ENCODE data around the gene ANTXR2. TPM values are rescaled to one million over a fixed set of nuclear protein-coding genes. Genes with fewer than 3 reads are reported as not detected.

ANTXR2 gene
- total and polyA plus RNA-seq, 9 of the 15 experiments (the other 6 are each of a cell fraction or from before 2014, with no cell fraction given): 10.1 to 83.8 (median 60.3) TPM

- no peak for TF ChIP-seq ZNF253 (CRISPR knock-in tag; conservative IDR thresholded peaks at IDR 0.05)
- no peak for TF ChIP-seq ZNF316 (IDR thresholded peaks at IDR 0.05)
- TF ChIP-seq MTA1 (IDR thresholded peaks at IDR 0.05; ENCODE audit: borderline replicate concordance): no peak
Measured at GRCh38 chr4:79857811-79858210, 215.2 kb downstream of the ANTXR2 start (continued).

- no peaks in the 10 kb centered on the region for H4K20me1 ChIP-seq (replicated peaks; ENCODE audit: control insufficient read depth, insufficient read depth, low read length)
- no TSS peak for BruUV-seq (replicated peaks)
- H2AFZ ChIP-seq (ENCODE audit: low read depth, low read length): no peak overlapping the region; the same call in 1 of the 2 replicates
- no peaks in the 10 kb centered on the region for H3K79me2 ChIP-seq (ENCODE audit: control insufficient read depth, insufficient read depth, low read length)
- TF ChIP-seq MAFK (IDR thresholded peaks at IDR 0.05; ENCODE audit: low read length): no peak
- TF ChIP-seq GATA2 (CRISPR knock-in tag; IDR thresholded peaks at IDR 0.05): no peak
- TF ChIP-seq BMI1 (IDR thresholded peaks at IDR 0.05; ENCODE audit: low read length): no peak
- TF ChIP-seq NBN (IDR thresholded peaks at IDR 0.05; ENCODE audit: low read depth): no peak
- TF ChIP-seq ZNF583 (CRISPR knock-in tag; IDR thresholded peaks at IDR 0.05): no peak
- ChIA-PET CTCF (ENCODE audit: low intra/inter-chr PET ratio) (no interaction called here), POLR2A (interaction anchor here (1.2 kb wide), 1 partner anchor 13 kb away, joined by 3 read pairs; no protein-coding TSS in a partner anchor)
- no peak overlapping the region for H3K4me2 ChIP-seq (ENCODE audit: insufficient read depth, low read length)
- DNase-seq (ENCODE audit: extremely low read depth in 1 of 4, low spot score in 3 of 4) (no peak), FAIRE-seq (no peak), ATAC-seq (no peak)
- no peak overlapping the region for H3K4me3 ChIP-seq
- in situ Hi-C loops (cut with MboI) (no loop called here), intact Hi-C loops (cut with micrococcal nuclease) (no loop called here)
- H3K9ac ChIP-seq (ENCODE audit: insufficient read depth in 1 of 2, low read depth in 2 of 2, low read length in 2 of 2): no peak overlapping the region
- H3K27ac ChIP-seq (ENCODE audit: extremely low read depth, low read depth, low read length): no peak overlapping the region
- no peaks in the 10 kb centered on the region for H3K9me1 ChIP-seq (ENCODE audit: control insufficient read depth, insufficient read depth, low read length)
- H3K4me1 ChIP-seq (replicated peaks in 1 of 2; ENCODE audit: control insufficient read depth in 2 of 2, insufficient read depth in 2 of 2, low read length in 2 of 2): peaks cover 0 to 7% of the 10 kb centered on the region in 2 experiments; a peak in 3 of 5 replicates
- 13% methylated on average over 3 of the region's 3 CpGs for WGBS (ENCODE audit: insufficient coverage, low coverage, missing lambda C conversion rate)
- no peaks in the 10 kb centered on the region for H3K9me3 ChIP-seq (replicated peaks; ENCODE audit: control insufficient read depth, insufficient read depth, low read depth, low read length)
- no peaks in the 10 kb centered on the region for H3K27me3 ChIP-seq (ENCODE audit: control insufficient read depth in 2 of 2, insufficient read depth in 2 of 2, low read length in 2 of 2)
- no peaks in the 10 kb centered on the region for H3K36me3 ChIP-seq (ENCODE audit: control insufficient read depth, insufficient read depth, low read length)
Measured at GRCh38 chr4:79856196-79856595, 216.8 kb downstream of the ANTXR2 start.

Measured in K562 (cell line).